Activated naive CD4-positive, alpha-beta T cell treated with anti-CD3 and anti-CD28 coated beads, Interleukin-2, amount 10 ng/mL, durations not matched to agents 7 days and 5 days (primary cell): ENCODE measurements around the gene MS4A8.

Experiments
- CTCF ChIA-PET: fragments of 350-600 bp; sonication (Branson Sonifier 250); formaldehyde crosslinking; loops from one replicate; lab custom pipeline; 2021; ENCODE audit warnings: antibody characterized with exemption; lab: Charles Lee
- DNase-seq: peaks from one replicate; pipeline ENCODE4 v3.0.0-alpha.2; 2020
- H3K27ac Mint-ChIP-seq: one replicate; pipeline ENCODE4 v1.8.0; 2021; ENCODE audit warnings: mild to moderate bottlenecking, moderate library complexity, mixed read lengths
- H3K27me3 Mint-ChIP-seq: one replicate; pipeline ENCODE4 v1.8.0; 2021; ENCODE audit warnings: mild to moderate bottlenecking, mixed read lengths
- H3K36me3 Mint-ChIP-seq: one replicate; pipeline ENCODE4 v1.8.0; 2021; ENCODE audit warnings: mixed read lengths
- H3K4me1 Mint-ChIP-seq: one replicate; pipeline ENCODE4 v1.8.0; 2021; ENCODE audit warnings: mixed read lengths
- H3K4me3 Mint-ChIP-seq: one replicate; pipeline ENCODE4 v1.8.0; 2021; ENCODE audit warnings: mild to moderate bottlenecking, moderate library complexity, mixed read lengths
- H3K9me3 Mint-ChIP-seq: one replicate; pipeline ENCODE4 v1.8.0; 2021; ENCODE audit warnings: mixed read lengths

The MS4A8 gene

GRCh38 chr11:60762851-60763691, 63.7 kb downstream of the MS4A8 start:
- CTCF ChIA-PET: interaction anchor here (1.0 to 2.0 kb wide), 8 partner anchors 9 to 125 kb away, joined by 3 to 16 read pairs (median 4); no protein-coding TSS in a partner anchor
- no peak for DNase-seq
- Mint-ChIP-seq H3K4me1 (no peaks in the 10 kb centered on the region), H3K27ac (no peak overlapping the region), H3K27me3 (peaks cover 34% of the 10 kb centered on the region), H3K36me3 (no peaks in the 10 kb centered on the region), H3K9me3 (no peaks in the 10 kb centered on the region), H3K4me3 (no peak overlapping the region)

GRCh38 chr11:60763692-60764369, 64.4 kb downstream of the MS4A8 start:
- H3K27me3 Mint-ChIP-seq: peaks cover 35% of the 10 kb centered on the region
- H3K9me3 Mint-ChIP-seq: no peaks in the 10 kb centered on the region
- no peak overlapping the region for H3K27ac Mint-ChIP-seq
- no peaks in the 10 kb centered on the region for H3K4me1 Mint-ChIP-seq
- CTCF ChIA-PET: interaction anchor here (0.6 to 2.4 kb wide), 10 partner anchors 10 to 124 kb away, joined by 3 to 16 read pairs (median 4); no protein-coding TSS in a partner anchor
- DNase-seq: no peak
- H3K36me3 Mint-ChIP-seq: no peaks in the 10 kb centered on the region
- H3K4me3 Mint-ChIP-seq: no peak overlapping the region

GRCh38 chr11:60764879-60765278, 65.5 kb downstream of the MS4A8 start:
- no peak for DNase-seq
- no peak overlapping the region for H3K27ac Mint-ChIP-seq
- no peaks in the 10 kb centered on the region for H3K36me3 Mint-ChIP-seq
- CTCF ChIA-PET: interaction anchor here (0.6 to 2.4 kb wide), 10 partner anchors 10 to 235 kb away, joined by 3 to 14 read pairs (median 3); no protein-coding TSS in a partner anchor
- peaks cover 28% of the 10 kb centered on the region for H3K27me3 Mint-ChIP-seq
- H3K4me3 Mint-ChIP-seq: no peak overlapping the region
- no peaks in the 10 kb centered on the region for H3K9me3 Mint-ChIP-seq
- no peaks in the 10 kb centered on the region for H3K4me1 Mint-ChIP-seq

- DNase-seq: no peak
- Mint-ChIP-seq H3K27ac (no peak overlapping the region), H3K4me3 (no peak overlapping the region), H3K27me3 (peaks cover 24% of the 10 kb centered on the region), H3K36me3 (no peaks in the 10 kb centered on the region), H3K9me3 (no peaks in the 10 kb centered on the region), H3K4me1 (no peaks in the 10 kb centered on the region)
- CTCF ChIA-PET: interaction anchor here (0.6 to 2.4 kb wide), 10 partner anchors 10 to 410 kb away, joined by 3 to 14 read pairs (median 3); no protein-coding TSS in a partner anchor
Measured at GRCh38 chr11:60765355-60765754, 65.9 kb downstream of the MS4A8 start.
